SK-N-SH treated with all-trans-retinoic acid at 6 μM for 48 hours (cell line): ENCODE measurements around the gene ZNF292.

ENCODE experiments used
- ATAC-seq: fragments of 200-7000 bp; cut with Tn5 transposase; 3 replicates; pipeline ENCODE4 v1.9.1; 2020; ENCODE audit warnings: mild to moderate bottlenecking, moderate library complexity
- BACH2 ChIP-seq: fragments of 250-450 bp; sonication (Bioruptor Pico); IDR thresholded peaks from 2 replicates; pipeline ENCODE4 v1.9.0; 2021; ENCODE audit warnings: mild to moderate bottlenecking, borderline replicate concordance
- CREB5 ChIP-seq: fragments of 250-450 bp; sonication (Bioruptor Pico); IDR thresholded peaks from 2 replicates; pipeline ENCODE4 v1.5.1; 2020; ENCODE audit warnings: low read depth, mild to moderate bottlenecking, moderate library complexity
- CSDC2 ChIP-seq: fragments of 250-450 bp; sonication (Bioruptor Pico); IDR thresholded peaks from 2 replicates; pipeline ENCODE4 v1.5.0; 2020; ENCODE audit warnings: mild to moderate bottlenecking, moderate library complexity
- CSRNP3 ChIP-seq: fragments of 250-450 bp; sonication (Bioruptor Pico); IDR thresholded peaks from 2 replicates; pipeline ENCODE4 v1.5.1; 2021; ENCODE audit warnings: mild to moderate bottlenecking, moderate library complexity
- ESRRG ChIP-seq: fragments of 250-450 bp; sonication (Bioruptor Pico); IDR thresholded peaks from 2 replicates; pipeline ENCODE4 v1.6.1; 2021; ENCODE audit warnings: mild to moderate bottlenecking
- GLIS3 ChIP-seq: fragments of 250-450 bp; sonication (Bioruptor Pico); IDR thresholded peaks from 2 replicates; pipeline ENCODE4 v1.5.0; 2020; ENCODE audit warnings: mild to moderate bottlenecking, moderate library complexity
- ISL1 ChIP-seq: fragments of 250-450 bp; sonication (Bioruptor Pico); IDR thresholded peaks from 2 replicates; pipeline ENCODE4 v2.1.2; 2022; ENCODE audit warnings: mild to moderate bottlenecking, moderate library complexity
- PATZ1 ChIP-seq: fragments of 250-450 bp; sonication (Bioruptor Pico); IDR thresholded peaks from 2 replicates; pipeline ENCODE4 v1.8.0; 2020; ENCODE audit warnings: mild to moderate bottlenecking, moderate library complexity, borderline replicate concordance
- POU6F1 ChIP-seq: fragments of 250-450 bp; sonication (Bioruptor Pico); IDR thresholded peaks from 2 replicates; pipeline ENCODE4 v1.8.0; 2021; ENCODE audit warnings: low read depth, mild to moderate bottlenecking, moderate library complexity, borderline replicate concordance
- RARB ChIP-seq: fragments of 250-450 bp; sonication (Bioruptor Pico); IDR thresholded peaks from 2 replicates; pipeline ENCODE4 v1.8.0; 2021; ENCODE audit warnings: mild to moderate bottlenecking, moderate library complexity
- SNAI2 ChIP-seq: fragments of 250-450 bp; sonication (Bioruptor Pico); IDR thresholded peaks from 2 replicates; pipeline ENCODE4 v1.5.0; 2020; ENCODE audit warnings: mild to moderate bottlenecking, moderate library complexity
- TCF4 ChIP-seq: fragments of 250-450 bp; sonication (Bioruptor Pico); IDR thresholded peaks from 2 replicates; pipeline ENCODE4 v1.8.0; 2021; ENCODE audit warnings: mild to moderate bottlenecking, moderate library complexity, borderline replicate concordance
- TOX ChIP-seq: fragments of 250-450 bp; sonication (Bioruptor Pico); IDR thresholded peaks from 2 replicates; pipeline ENCODE4 v1.8.0; 2021; ENCODE audit warnings: mild to moderate bottlenecking, moderate library complexity, borderline replicate concordance
- TSHZ2 ChIP-seq: fragments of 250-450 bp; sonication (Bioruptor Pico); IDR thresholded peaks from 2 replicates; pipeline ENCODE4 v1.5.0; 2020; ENCODE audit warnings: mild to moderate bottlenecking, moderate library complexity
- ZC3H10 ChIP-seq: fragments of 250-450 bp; sonication (Bioruptor Pico); IDR thresholded peaks from 2 replicates; pipeline ENCODE4 v1.5.1; 2021; ENCODE audit warnings: mild to moderate bottlenecking, moderate library complexity
- ZFP30 ChIP-seq: fragments of 450-650 bp; formaldehyde crosslinking; IDR thresholded peaks from 2 replicates; pipeline ENCODE4 v1.5.0; 2022; ENCODE audit warnings: mild to moderate bottlenecking, moderate library complexity
- ZNF565 ChIP-seq: fragments of 450-650 bp; formaldehyde crosslinking; conservative IDR thresholded peaks from 2 replicates; pipeline ENCODE4 v1.5.0; 2020; ENCODE audit warnings: low read depth, mild to moderate bottlenecking, moderate library complexity
- ZNF70 ChIP-seq: fragments of 450-650 bp; formaldehyde crosslinking; IDR thresholded peaks from 2 replicates; pipeline ENCODE4 v1.5.0; 2020; ENCODE audit warnings: mild to moderate bottlenecking, moderate library complexity
- ZNF8 ChIP-seq: fragments of 450-650 bp; formaldehyde crosslinking; IDR thresholded peaks from 2 replicates; pipeline ENCODE4 v1.5.0; 2020; ENCODE audit warnings: mild to moderate bottlenecking, moderate library complexity

ZNF292 gene

GRCh38 chr6:87182940-87183339, 27.6 kb downstream of the ZNF292 start:
- no peak for ATAC-seq
- TF ChIP-seq ESRRG (CRISPR knock-in tag) (no peak), GLIS3 (CRISPR knock-in tag) (no peak), ZNF565 (CRISPR knock-in tag) (no peak)

- no peak for TF ChIP-seq BACH2 (CRISPR knock-in tag)
- no peak for TF ChIP-seq CSDC2
- TF ChIP-seq ZNF8 (CRISPR knock-in tag): no peak
- no peak for TF ChIP-seq PATZ1 (CRISPR knock-in tag)
- no peak for TF ChIP-seq ZNF70 (CRISPR knock-in tag)
- no peak for TF ChIP-seq CREB5 (CRISPR knock-in tag)
- TF ChIP-seq ZNF565 (CRISPR knock-in tag): no peak
- TF ChIP-seq TSHZ2: no peak
- ATAC-seq: peak; percentile 62; the same call in 2 of the 3 replicates
These were observed 28.3 kb downstream of the ZNF292 start for GRCh38 chr6:87183687-87184086.

- TF ChIP-seq BACH2 (CRISPR knock-in tag) (no peak), PATZ1 (CRISPR knock-in tag) (no peak), TCF4 (CRISPR knock-in tag) (no peak), TOX (CRISPR knock-in tag) (no peak), CSRNP3 (no peak)
- ATAC-seq: no peak
These were observed 29.4 kb downstream of the ZNF292 start for GRCh38 chr6:87184762-87185250.

GRCh38 chr6:87196275-87196842, 41.0 kb downstream of the ZNF292 start:
- ATAC-seq: no peak; the same call in 1 of the 3 replicates
- TF ChIP-seq ZC3H10 (CRISPR knock-in tag) (no peak), PATZ1 (CRISPR knock-in tag) (no peak), SNAI2 (CRISPR knock-in tag) (no peak), TOX (CRISPR knock-in tag) (no peak), ZFP30 (CRISPR knock-in tag) (no peak), TSHZ2 (no peak), POU6F1 (CRISPR knock-in tag) (no peak), ISL1 (no peak), ZNF70 (CRISPR knock-in tag) (no peak), RARB (CRISPR knock-in tag) (no peak)
